Left kidney (tissue), 2 donors: ENCODE measurements around the gene PRG2. TPM values are rescaled to one million over a fixed set of nuclear protein-coding genes. Genes with fewer than 3 reads are reported as not detected.
"Not testable (repeated sequence)": the region's sequence is repeated elsewhere in the genome, so short reads cannot be mapped to it uniquely, and the experiment has no call there.

Source experiments
- DNase-seq: peaks from one replicate; pipeline ENCODE4 v3.0.0-alpha.2; 2013
- polyA plus RNA-seq: library from polyadenylated mRNA; unstranded; fragments of 120-200 nt; gene quantifications from one replicate; pipeline ENCODE4 v1.2.1, GENCODE V29; 2013; ENCODE audit not compliant: insufficient read length

The PRG2 gene
- polyA plus RNA-seq, 1 donor: 0.68 TPM

GRCh38 chr11:57368845-57369232 is 21.6 kb downstream of the PRG2 start:
- no peak for DNase-seq

DNA sequence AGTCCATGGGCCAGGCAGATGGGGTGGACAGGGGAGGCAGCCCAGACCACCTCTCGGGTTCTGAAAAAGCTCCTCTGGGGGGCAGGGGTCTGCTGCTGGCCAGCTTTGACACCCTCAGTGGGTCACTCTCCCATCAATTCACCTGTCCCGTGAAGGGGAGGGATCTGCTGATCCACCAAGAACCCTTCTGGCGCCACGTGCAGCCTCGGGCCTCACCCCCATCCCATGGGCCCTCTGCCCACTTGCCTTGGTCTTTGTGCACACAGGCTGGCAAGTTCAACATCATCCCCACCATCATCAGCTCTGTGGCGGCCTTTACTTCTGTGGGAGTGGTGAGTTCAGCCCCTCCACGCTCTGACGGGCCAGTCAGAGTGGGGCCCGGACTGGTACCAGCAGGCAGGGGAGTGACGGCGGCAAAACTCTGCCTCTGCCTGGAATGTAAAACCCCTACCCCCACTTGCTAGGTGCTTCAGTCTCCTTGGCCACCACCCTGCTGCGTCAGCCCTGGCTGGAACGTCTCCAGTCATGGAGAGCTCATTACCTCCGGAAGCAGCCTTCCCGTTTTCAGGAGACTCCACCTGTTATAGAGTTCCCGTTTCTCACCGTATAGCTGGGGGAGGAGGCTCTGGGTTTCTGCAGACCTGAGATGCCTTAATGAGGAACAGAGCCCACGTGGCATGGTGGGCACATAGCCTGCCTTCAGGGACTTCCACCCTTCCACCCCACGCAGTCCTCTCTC is 22.2 kb downstream of the PRG2 start:
- DNase-seq: no peak

GRCh38 chr11:57364851-57365660 is 25.4 kb downstream of the PRG2 start:
- DNase-seq: no peak

- DNase-seq: no peak
These were observed 27.0 kb downstream of the PRG2 start for GRCh38 chr11:57363131-57364080.

DNA sequence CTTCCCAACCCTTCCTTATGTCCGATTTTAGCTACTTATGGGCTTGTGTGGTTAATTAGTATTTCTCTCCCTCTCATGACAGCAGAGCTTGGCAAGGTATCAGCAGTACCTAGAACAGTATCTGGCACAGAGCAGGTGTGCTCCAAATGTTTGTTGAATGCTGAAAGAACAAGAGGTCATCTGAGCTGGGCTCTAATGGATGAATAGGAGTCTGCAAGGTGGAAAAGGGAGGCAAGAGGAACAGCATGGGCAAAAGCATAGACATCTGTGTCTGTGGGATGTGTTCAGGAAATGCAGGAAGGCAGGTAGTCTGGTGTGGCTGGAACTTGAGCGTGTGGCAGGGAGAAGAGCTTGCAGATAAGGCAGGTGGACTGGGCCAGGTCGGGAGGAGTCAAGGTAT is 28.5 kb downstream of the PRG2 start:
- no peak for DNase-seq

GRCh38 chr11:57361420-57361819 is 29.0 kb downstream of the PRG2 start:
- not testable (repeated sequence) for DNase-seq

DNA sequence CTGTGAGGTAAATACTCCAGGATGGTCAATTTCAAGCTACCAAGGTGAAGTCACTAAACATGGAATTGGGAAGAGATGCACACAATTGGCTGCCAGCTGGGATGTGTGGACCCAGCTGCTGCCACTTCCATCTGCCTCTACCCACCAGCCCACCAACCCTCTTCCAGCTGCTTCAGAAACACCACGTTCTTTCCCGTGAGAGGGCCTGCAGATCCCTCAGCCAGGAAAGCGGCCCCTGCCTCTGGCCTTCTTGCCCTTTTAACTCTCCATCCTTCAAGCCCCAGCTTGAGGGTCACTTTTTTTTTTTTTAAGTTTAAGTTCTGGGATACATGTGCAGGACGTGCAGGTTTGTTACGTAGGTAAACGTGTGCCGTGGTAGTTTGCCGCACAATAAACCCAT is 29.5 kb downstream of the PRG2 start:
- DNase-seq: no peak

GRCh38 chr11:57359896-57360690 is 30.4 kb downstream of the PRG2 start:
- DNase-seq: no peak

DNA sequence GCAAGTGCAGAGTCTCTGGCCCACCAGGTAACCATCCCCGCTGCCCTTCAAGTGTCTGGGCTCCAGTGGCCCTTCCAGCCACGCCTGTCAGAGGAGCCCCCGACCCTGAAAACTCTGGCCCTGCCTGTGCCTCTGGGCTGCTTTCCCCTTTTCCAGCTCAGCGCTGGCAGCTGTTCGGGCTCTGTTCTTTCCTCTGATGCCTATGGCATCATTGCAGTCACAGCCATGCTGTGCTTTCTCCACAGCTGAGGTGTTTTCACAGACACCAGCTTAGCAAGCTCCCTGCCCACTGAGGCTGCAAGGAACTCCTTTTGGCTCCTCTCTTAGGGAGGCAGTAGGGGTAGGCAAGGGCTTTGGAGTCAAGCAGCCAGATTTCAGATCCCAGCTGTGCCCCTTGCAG is 31.1 kb downstream of the PRG2 start:
- DNase-seq: no peak

- DNase-seq: no peak
These were observed 31.5 kb downstream of the PRG2 start for GRCh38 chr11:57358991-57359390.

DNA sequence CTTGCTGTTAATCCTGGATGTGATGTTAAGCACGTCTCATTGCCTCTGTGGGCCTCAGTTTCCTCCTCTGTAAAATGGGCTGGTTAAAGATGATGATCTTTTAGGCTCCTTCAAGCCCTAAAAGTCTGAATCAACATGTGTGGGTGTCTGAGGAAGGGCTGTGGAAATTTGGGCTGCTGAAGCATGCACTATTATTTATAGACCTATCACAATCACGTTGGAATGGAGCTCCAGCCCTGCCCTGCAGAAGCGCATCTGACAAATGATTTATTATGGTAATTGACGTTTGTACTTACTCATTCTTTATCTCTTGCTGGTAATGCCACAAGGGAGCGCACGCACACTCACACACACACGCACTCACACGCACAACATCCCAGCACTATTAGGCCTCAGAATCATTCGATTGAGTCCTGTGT is 31.9 kb downstream of the PRG2 start:
- DNase-seq: no peak

GRCh38 chr11:57357856-57358255 is 32.6 kb downstream of the PRG2 start:
- no peak for DNase-seq

DNA sequence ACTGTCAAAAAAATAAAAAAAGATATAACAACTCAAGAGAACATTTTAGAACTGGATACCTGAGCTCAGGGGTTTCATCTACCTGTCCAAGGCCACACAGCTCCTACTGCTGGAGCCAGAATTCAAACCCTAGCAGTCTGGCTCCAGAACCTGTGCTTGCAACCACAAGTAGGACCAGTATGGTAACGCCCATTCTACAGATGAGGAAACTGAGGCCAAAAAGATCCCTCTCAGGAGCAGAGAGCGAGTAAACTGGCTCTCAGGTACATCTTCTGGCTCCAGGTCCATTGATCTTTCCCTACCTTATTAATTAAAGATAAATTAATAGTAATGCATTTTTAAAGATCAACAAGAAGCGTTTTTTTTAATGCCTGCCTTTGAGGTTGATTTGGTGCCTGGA is 33.1 kb downstream of the PRG2 start:
- no peak for DNase-seq

DNA sequence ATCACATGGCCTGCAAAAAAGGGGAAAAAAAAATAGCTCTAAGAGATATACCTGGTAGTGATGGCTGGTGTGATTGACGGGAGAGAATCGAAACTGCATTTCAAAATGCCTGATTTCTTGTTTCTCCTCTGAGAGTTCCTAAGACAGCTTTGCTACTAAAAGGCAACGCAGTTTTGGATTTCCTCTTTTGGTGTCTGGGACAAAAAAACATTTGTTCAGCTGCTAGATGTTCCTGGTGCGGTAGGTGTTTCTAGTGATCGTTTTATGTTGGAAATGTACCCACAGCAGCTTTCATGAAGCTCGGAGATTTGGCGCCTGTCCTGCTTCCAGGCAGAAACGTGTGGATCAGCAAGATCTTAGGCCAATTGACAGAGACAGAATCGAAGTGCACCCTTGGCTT is 34.2 kb downstream of the PRG2 start:
- DNase-seq: no peak

- DNase-seq: no peak
These were observed 35.8 kb downstream of the PRG2 start for GRCh38 chr11:57354699-57355098.

GRCh38 chr11:57353852-57354251 is 36.6 kb downstream of the PRG2 start:
- no peak for DNase-seq

DNA sequence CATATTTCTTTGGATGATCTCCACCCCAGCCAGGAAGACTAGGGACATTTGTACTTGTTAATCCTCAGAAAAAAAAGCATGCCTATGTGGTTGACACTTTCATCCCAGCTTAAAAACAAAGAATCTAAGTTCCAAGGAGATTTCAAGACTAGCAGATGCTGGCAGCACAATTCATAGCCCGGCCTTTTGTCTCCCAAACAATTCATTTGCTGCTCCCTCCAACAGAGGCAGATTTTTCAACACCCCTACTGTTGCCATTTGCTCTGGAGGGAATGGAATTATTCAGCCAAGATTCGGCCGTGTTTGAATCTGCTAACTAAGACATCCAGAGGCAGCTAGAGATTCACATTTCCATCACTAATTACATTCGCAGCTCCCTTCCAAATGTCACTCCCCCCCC is 37.0 kb downstream of the PRG2 start:
- no peak for DNase-seq

- no peak for DNase-seq
These were observed 37.4 kb downstream of the PRG2 start for GRCh38 chr11:57353036-57353435.

DNA sequence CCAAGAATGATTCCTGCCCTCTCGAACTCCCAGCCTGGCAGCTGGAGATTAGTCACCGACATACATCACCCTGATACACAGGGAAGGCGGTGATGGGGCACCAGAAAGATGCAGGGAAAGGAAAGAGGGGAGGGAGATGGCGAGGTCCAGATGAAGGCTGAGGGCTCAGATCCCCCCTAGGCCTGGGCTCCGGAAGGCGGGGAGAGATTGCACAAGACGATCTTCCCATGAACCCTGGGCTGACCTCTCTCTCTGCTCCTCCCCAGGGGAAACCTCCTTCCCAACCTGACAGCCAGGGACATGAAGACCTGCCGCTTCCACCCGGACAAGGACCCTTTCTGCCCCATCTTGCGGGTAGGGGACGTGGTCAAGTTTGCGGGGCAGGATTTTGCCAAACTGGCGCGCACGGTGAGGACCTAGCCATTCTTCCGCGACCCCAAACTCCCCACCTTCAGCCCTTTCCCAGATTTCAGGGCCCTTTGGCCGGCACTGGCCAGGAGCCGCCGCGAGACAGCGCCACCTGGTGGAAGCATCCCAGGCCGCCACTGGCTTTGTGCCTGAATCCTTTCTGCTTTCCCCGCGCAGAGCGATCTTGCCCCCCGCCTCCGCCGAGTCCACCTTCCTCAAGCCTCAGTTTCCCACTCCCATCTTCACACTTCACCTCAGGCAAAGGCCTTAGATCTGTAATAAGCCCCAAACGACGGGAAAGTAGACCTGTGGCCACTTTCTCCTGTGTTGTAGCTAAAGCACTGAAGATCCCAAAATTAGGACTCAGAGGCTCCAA is 40.8 kb downstream of the PRG2 start:
- peak; percentile 53 for DNase-seq

DNA sequence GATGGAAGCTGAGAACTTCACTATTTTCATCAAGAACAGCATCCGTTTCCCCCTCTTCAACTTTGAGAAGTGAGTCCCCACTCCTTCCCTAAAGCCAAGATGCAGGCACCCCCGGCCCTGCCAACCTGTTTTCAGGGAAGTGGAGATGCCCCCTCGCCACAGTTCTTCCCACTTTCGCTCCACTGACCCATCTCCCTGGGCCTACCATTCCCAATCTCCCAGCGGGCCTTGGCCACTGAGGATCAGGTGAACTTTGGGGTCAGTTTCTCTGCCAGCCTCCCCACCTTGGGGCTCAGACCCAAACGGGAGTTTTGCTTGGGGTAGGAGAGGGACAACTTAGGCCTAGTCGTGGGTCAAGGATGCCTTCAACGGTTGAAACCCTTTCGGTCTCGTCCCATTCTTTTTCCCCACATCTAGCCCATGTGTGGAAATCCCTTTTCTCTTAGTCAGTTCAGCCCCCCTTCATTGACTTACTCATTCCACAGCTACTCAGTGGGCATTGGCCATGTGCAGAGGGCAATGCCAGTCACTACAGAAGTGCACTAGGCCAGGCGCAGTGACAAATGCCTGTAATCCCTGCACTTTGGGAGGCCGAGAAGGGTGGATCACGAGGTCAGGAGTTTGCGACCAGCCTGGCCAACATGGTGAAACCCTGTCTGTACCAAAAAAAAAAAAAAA is 41.7 kb downstream of the PRG2 start:
- DNase-seq: no peak
